Measurements from ENCODE around the gene RAB27A. TPM values are rescaled to one million over a fixed set of nuclear protein-coding genes. Genes with fewer than 3 reads are reported as not detected.

Gene RAB27A
- total RNA-seq, 2 donors from 2014 or later: 136 to 243 TPM

DNA sequence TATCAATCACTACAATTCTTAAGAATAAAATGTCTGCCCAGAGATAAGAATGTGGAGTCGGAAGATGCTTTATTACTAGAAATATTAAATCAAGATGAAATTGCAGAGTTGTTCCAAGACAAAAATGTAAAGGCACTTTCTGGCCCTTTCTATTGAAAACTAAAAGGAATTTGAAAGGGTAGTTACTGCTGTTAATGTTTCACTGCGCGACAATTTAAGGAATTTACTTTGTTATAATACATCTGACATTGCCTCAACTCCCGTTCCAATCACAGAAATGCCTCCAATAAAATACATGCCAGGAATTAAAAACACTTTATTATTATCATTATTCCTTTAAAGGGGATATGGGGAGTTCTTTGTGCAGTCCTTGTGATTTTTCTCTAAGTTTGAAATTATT, 119.3 kb downstream of the RAB27A start:
- Mint-ChIP-seq H3K27me3 (no peaks in the 10 kb centered on the region), H3K4me1 (ENCODE audit: low read depth in 2 of 2) (no peaks in the 10 kb centered on the region), H3K4me3 (no peak overlapping the region), H3K27ac (no peak overlapping the region), H3K36me3 (no peaks in the 10 kb centered on the region), H3K9me3 (no peaks in the 10 kb centered on the region)
- ATAC-seq (no peak), DNase-seq (ENCODE audit: low spot score) (no peak)

DNA sequence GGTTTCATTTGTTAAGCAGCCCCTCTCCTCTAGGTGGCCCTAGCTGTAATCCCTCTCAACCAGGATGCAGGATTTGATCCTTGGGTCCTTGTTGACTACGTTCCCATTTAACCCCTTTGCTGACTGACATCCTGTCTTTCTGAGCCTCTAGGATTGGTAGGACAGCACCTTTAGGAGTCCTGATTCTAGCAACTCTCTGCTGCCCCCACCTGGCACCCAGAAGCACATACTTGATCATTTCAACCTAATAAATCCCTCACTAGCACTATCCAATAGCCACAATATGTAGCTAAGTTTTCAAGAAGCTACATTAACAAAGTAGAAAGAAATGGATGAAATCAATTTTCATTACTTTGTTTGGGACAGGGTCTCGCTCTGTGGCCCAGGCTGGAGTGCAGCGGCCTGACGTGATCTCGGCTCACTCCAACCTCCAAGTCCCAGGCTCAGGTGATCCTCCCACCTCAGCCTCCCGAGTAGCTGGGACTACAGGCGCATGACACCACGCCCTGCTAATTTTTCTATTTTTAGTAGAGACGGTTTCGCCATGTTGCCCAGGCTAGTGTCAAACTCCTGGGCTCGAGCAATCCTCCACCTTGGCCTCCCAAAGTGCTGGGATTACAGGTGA, 121.2 kb downstream of the RAB27A start:
- Mint-ChIP-seq H3K4me1 (ENCODE audit: low read depth in 2 of 2) (no peaks in the 10 kb centered on the region), H3K9me3 (no peaks in the 10 kb centered on the region), H3K36me3 (no peaks in the 10 kb centered on the region), H3K27me3 (no peaks in the 10 kb centered on the region), H3K4me3 (no peak overlapping the region), H3K27ac (no peak overlapping the region)
- ATAC-seq: peak in 1 of 2 donors; percentile 65
- peak; percentile 64 for DNase-seq (ENCODE audit: low spot score)

DNA sequence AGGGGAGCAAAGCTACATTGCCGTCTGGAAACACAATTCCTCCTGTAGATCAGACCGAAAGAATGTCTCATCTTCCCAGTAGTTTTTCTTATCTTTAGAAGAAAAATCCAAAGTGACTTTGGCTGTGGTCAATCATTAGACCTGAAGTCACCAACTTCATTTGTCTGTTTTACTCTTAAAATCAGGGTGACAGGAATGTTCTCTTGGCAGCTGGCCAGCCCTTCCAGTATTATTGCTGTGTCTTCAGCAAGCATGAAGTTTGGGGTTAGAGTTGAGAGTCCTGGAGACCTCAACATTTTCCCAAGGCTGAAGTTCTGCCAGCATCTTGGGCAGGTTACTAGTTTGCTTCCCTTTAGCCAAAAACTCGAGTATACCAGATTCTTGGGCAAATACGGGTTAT, 125.3 kb downstream of the RAB27A start:
- Mint-ChIP-seq H3K4me3 (no peak overlapping the region), H3K27ac (no peak overlapping the region), H3K4me1 (ENCODE audit: low read depth in 2 of 2) (no peaks in the 10 kb centered on the region), H3K9me3 (no peaks in the 10 kb centered on the region), H3K27me3 (peaks cover 1 to 3% of the 10 kb centered on the region in 2 donors), H3K36me3 (no peaks in the 10 kb centered on the region)
- ATAC-seq: no peak
- no peak for DNase-seq (ENCODE audit: low spot score)

Other genes with a start within 250 kb of the RAB27A start
- 10 to 100 TPM; 76.0 to 76.1 TPM for gene RSL24D1, start 92.9 kb downstream of the RAB27A start, total RNA-seq
- gene PIGBOS1, start 29.3 kb upstream of the RAB27A start, total RNA-seq: 10 to 100 TPM; 13.2 to 13.3 TPM
- 10 to 100 TPM; 18.4 to 27.5 TPM for gene PIGB, start 29.4 kb upstream of the RAB27A start, total RNA-seq
- gene CCPG1, start 118.5 kb upstream of the RAB27A start, total RNA-seq: 10 to 100 TPM; 22.5 to 36.9 TPM
- gene PIERCE2, start 118.7 kb upstream of the RAB27A start, total RNA-seq: not detected
- gene DNAAF4, start 218.4 kb upstream of the RAB27A start, total RNA-seq: not detected

All from natural killer cell treated with Interleukin-12 subunit alpha and Interleukin-12 subunit beta and Interleukin-15 and Interleukin-18, amount 100 ng/mL, for 72 hours (primary cell).